Chondrocyte (in vitro differentiated cells): ENCODE data around the gene IGF2BP3. TPM values are rescaled to one million over a fixed set of nuclear protein-coding genes. Genes with fewer than 3 reads are reported as not detected.

ENCODE experiments used
- DNase-seq: peaks from one replicate; pipeline ENCODE4 v3.0.0; 2021; ENCODE audit warnings: mixed read lengths, low spot score
- H3K27ac Mint-ChIP-seq: one replicate; pipeline ENCODE4 v1.8.0; 2021; ENCODE audit warnings: mild to moderate bottlenecking, moderate library complexity, mixed read lengths; ENCODE audit not compliant: unreplicated experiment
- H3K27me3 Mint-ChIP-seq: 2 replicates; pipeline ENCODE4 v1.8.0; 2021; ENCODE audit warnings: low read depth, mixed read lengths
- H3K36me3 Mint-ChIP-seq: 2 replicates; pipeline ENCODE4 v1.8.0; 2021; ENCODE audit warnings: low read depth, mixed read lengths
- H3K4me1 Mint-ChIP-seq: 2 replicates; pipeline ENCODE4 v1.8.0; 2021; ENCODE audit warnings: low read depth, mild to moderate bottlenecking, mixed read lengths
- H3K4me3 Mint-ChIP-seq: one replicate; pipeline ENCODE4 v1.8.0; 2021; ENCODE audit warnings: mild to moderate bottlenecking, moderate library complexity, mixed read lengths; ENCODE audit not compliant: unreplicated experiment
- H3K9me3 Mint-ChIP-seq: 2 replicates; pipeline ENCODE4 v1.8.0; 2021; ENCODE audit warnings: low read depth, mixed read lengths
- total RNA-seq: library from RNA; stranded (reverse); gene quantifications from 3 replicates; pipeline ENCODE4 v1.2.1, GENCODE V29; 2021
- TF ChIP-seq, protein P1 (sequence below): fragments of 200-600 bp; sonication (generic); IDR thresholded peaks from 2 replicates; pipeline ENCODE4 v1.5.0; 2021; ENCODE audit warnings: antibody characterized with exemption, mild to moderate bottlenecking, moderate library complexity

IGF2BP3 gene
- total RNA-seq, 1 donor from 2014 or later = 53.0 TPM

DNA sequence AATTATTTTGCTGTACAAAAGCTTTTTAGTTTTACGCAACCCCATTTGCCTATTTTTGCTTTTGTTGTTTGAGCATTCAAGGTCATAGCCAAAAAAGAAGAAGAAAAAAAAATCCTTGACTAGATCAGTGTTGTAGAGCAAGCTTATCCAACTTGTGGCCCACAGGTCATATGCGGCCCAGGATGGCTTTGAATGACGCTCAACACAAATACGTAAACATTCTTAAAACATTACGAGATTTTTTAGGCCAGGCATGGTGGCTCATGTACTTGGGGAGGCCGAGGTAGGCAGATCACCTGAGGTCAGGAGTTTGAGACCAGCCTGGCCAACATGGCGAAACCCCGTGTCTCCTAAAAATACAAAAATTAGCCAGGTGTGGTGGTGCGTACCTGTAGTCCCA, 179.3 kb downstream of the IGF2BP3 start:
- H3K36me3 Mint-ChIP-seq = no peaks in the 10 kb centered on the region
- H3K27me3 Mint-ChIP-seq = no peaks in the 10 kb centered on the region
- no peak overlapping the region for H3K27ac Mint-ChIP-seq
- TF ChIP-seq, protein P1, sequence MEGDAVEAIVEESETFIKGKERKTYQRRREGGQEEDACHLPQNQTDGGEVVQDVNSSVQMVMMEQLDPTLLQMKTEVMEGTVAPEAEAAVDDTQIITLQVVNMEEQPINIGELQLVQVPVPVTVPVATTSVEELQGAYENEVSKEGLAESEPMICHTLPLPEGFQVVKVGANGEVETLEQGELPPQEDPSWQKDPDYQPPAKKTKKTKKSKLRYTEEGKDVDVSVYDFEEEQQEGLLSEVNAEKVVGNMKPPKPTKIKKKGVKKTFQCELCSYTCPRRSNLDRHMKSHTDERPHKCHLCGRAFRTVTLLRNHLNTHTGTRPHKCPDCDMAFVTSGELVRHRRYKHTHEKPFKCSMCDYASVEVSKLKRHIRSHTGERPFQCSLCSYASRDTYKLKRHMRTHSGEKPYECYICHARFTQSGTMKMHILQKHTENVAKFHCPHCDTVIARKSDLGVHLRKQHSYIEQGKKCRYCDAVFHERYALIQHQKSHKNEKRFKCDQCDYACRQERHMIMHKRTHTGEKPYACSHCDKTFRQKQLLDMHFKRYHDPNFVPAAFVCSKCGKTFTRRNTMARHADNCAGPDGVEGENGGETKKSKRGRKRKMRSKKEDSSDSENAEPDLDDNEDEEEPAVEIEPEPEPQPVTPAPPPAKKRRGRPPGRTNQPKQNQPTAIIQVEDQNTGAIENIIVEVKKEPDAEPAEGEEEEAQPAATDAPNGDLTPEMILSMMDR = no peak
- DNase-seq = no peak
- peaks cover 12% of the 10 kb centered on the region for H3K4me1 Mint-ChIP-seq
- no peaks in the 10 kb centered on the region for H3K9me3 Mint-ChIP-seq
- no peak overlapping the region for H3K4me3 Mint-ChIP-seq

DNA sequence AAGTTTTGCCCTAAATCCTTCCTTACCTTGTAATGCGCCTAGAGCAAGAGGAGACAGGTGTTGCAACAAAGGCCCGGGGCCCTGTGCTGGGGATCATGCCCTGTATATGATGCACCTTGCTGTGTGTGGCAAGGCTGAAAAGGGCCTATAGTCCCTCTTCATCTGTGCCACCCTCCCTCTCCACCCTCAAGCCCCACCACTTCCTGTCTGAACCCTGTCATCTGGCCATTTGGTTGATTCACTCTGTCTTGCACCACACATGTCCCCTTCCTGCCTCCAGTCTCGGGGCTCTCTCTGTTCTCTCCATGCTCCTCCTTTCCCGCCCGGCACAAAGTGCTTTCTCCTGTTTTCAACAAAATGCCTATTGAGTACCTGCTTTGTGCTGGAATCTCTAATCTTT, 182.7 kb downstream of the IGF2BP3 start:
- Mint-ChIP-seq H3K4me1 (no peaks in the 10 kb centered on the region), H3K4me3 (no peak overlapping the region), H3K9me3 (no peaks in the 10 kb centered on the region), H3K27ac (no peak overlapping the region), H3K27me3 (no peaks in the 10 kb centered on the region), H3K36me3 (no peaks in the 10 kb centered on the region)
- no peak for DNase-seq
- TF ChIP-seq, protein P1 = no peak

DNA sequence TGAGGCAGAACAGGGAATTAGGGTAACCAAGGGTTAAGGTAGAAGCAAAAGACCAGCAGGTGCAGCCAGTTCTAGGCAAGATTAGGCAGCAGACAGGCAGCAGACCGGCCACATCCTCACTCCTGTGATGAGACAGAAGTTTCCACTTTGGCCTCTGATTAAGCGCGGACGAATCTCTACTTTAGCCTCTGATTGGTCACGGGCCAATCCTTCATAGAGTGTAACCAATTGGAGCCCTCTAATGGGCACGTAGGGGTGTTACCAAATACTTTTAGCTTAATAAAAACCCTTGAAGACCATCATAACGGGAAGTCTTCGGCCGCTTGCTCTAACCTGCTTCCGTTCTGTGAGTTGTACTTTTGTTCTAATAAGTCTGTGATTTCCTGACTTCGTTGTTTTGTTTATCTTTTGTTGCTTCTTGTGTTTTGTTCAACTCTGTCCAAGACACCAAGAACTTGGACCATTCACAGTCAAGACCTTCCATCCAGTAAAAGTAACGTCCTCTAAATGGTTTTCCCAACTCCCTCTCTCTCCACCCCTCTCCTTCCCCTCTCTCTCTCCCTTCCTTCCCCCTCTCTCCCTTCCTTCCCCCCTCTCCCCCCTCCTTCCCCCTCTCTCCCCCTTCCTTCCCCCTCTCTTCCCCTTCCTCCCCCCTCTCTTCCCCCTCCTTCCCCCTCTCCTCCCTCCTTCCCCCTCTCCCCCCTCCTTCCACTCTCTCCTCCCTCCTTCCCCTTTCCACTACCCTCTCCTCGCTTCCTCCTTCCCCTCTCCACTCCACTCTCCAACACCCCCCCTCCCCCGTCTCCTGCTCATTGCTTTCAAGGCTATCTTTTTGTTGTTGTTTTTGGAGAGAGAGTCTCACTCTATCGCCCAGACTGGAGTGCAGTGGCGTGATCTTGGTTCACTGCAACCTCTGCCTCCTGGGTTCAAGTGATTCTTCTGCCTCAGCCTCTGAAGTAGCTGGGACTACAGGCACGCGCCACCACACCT, 184.3 kb downstream of the IGF2BP3 start:
- Mint-ChIP-seq H3K9me3 (no peaks in the 10 kb centered on the region), H3K4me1 (no peaks in the 10 kb centered on the region), H3K4me3 (no peak overlapping the region), H3K27me3 (no peaks in the 10 kb centered on the region), H3K27ac (no peak overlapping the region), H3K36me3 (no peaks in the 10 kb centered on the region)
- DNase-seq = no peak
- TF ChIP-seq, protein P1 = no peak

DNA sequence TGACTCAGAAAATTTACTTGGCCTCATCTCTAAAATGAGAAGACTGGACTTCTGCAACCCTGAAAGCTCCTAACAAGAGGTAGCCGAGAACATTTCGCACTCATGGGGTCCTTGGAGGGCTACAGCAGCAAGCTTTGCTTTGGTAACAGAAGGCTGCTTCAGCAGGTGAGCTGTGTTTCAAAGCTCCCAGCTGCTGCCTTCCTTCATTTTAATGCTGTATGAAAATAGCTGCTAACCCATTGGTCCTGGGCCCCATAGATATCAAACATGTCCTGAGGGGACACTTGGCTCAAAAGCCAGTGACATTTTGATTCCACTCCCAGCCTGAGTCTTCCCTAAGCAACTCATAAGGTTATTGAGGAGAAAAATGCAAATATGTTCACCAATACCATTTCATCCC, 185.4 kb downstream of the IGF2BP3 start:
- DNase-seq = no peak
- Mint-ChIP-seq H3K36me3 (no peaks in the 10 kb centered on the region), H3K4me3 (no peak overlapping the region)

DNA sequence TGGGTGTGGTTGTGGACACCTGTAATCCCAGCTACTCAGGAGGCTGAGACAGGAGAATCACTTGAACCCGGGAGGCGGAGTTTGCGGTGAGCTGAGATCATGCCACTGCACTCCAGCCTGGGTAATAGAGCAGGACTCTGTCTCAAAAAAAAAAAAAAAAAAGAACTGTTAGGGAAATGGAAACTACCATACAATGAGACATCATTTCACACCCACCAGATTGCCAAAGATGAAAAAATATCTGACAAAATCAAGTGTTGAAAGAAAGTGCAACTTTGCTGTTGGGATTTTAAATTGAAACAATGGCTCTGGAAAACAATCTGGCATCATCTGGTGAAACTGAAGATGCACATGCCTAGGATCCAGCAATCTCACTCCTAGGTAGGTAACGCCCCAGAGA, 187.2 kb downstream of the IGF2BP3 start:
- TF ChIP-seq, protein P1 = no peak

More for the DNA sequence above, 185.4 kb downstream of the IGF2BP3 start:
- Mint-ChIP-seq H3K27me3 (no peaks in the 10 kb centered on the region), H3K4me1 (no peaks in the 10 kb centered on the region), H3K27ac (no peak overlapping the region), H3K9me3 (no peaks in the 10 kb centered on the region)
- TF ChIP-seq, protein P1 = no peak

More for the DNA sequence above, 187.2 kb downstream of the IGF2BP3 start:
- no peaks in the 10 kb centered on the region for H3K36me3 Mint-ChIP-seq
- H3K4me3 Mint-ChIP-seq = no peak overlapping the region
- H3K4me1 Mint-ChIP-seq = no peaks in the 10 kb centered on the region
- H3K9me3 Mint-ChIP-seq = no peaks in the 10 kb centered on the region
- H3K27ac Mint-ChIP-seq = no peak overlapping the region
- no peaks in the 10 kb centered on the region for H3K27me3 Mint-ChIP-seq
- DNase-seq = no peak
